SHP77 (cell line): ENCODE measurements around the gene SPOCD1.

Experiments
- DNase-seq, 2 experiments: peaks; one replicate each; lab custom pipeline; 2025; lab: John Stamatoyannopoulos, UW

Gene SPOCD1

GRCh38 chr1:31787261-31787660, 28.6 kb downstream of the SPOCD1 start:
- no peak for DNase-seq

- DNase-seq, result no peak
These were observed 29.3 kb downstream of the SPOCD1 start for GRCh38 chr1:31786366-31787060.

GRCh38 chr1:31785947-31786290, 29.9 kb downstream of the SPOCD1 start:
- DNase-seq, result no peak

GRCh38 chr1:31785020-31785946, 30.5 kb downstream of the SPOCD1 start:
- no peak for DNase-seq

- DNase-seq, result no peak
These were observed 31.3 kb downstream of the SPOCD1 start for GRCh38 chr1:31784356-31785019.

GRCh38 chr1:31783846-31784245, 32.0 kb downstream of the SPOCD1 start:
- DNase-seq, result no peak

- no peak for DNase-seq
These were observed 33.1 kb downstream of the SPOCD1 start for GRCh38 chr1:31782421-31783410.

GRCh38 chr1:31781756-31782371, 34.0 kb downstream of the SPOCD1 start:
- DNase-seq, result no peak

GRCh38 chr1:31781138-31781755, 34.6 kb downstream of the SPOCD1 start:
- no peak for DNase-seq

- DNase-seq, result no peak
These were observed 35.2 kb downstream of the SPOCD1 start for GRCh38 chr1:31780632-31781031.

- no peak for DNase-seq
These were observed 36.1 kb downstream of the SPOCD1 start for GRCh38 chr1:31779687-31780086.

- no peak for DNase-seq
These were observed 36.9 kb downstream of the SPOCD1 start for GRCh38 chr1:31778763-31779488.

- DNase-seq, result no peak
These were observed 39.3 kb downstream of the SPOCD1 start for GRCh38 chr1:31776516-31776915.

GRCh38 chr1:31776032-31776431, 39.8 kb downstream of the SPOCD1 start:
- DNase-seq, result no peak

GRCh38 chr1:31775210-31775999, 40.4 kb downstream of the SPOCD1 start:
- no peak for DNase-seq

GRCh38 chr1:31774495-31774894, 41.3 kb downstream of the SPOCD1 start:
- DNase-seq, result no peak

- no peak for DNase-seq
These were observed 42.0 kb downstream of the SPOCD1 start for GRCh38 chr1:31773861-31774260.

GRCh38 chr1:31772669-31773248, 43.1 kb downstream of the SPOCD1 start:
- DNase-seq, result no peak
